HG02981 (cell line): Measurements from ENCODE around the gene ARL6IP6.

ENCODE experiments used
- ATAC-seq: cut with Tn5 transposase; IDR thresholded peaks from one replicate; pipeline ENCODE4 v1.9.1; 2021; ENCODE audit warnings: mild to moderate bottlenecking, moderate library complexity; ENCODE audit not compliant: unreplicated experiment

The ARL6IP6 gene

DNA sequence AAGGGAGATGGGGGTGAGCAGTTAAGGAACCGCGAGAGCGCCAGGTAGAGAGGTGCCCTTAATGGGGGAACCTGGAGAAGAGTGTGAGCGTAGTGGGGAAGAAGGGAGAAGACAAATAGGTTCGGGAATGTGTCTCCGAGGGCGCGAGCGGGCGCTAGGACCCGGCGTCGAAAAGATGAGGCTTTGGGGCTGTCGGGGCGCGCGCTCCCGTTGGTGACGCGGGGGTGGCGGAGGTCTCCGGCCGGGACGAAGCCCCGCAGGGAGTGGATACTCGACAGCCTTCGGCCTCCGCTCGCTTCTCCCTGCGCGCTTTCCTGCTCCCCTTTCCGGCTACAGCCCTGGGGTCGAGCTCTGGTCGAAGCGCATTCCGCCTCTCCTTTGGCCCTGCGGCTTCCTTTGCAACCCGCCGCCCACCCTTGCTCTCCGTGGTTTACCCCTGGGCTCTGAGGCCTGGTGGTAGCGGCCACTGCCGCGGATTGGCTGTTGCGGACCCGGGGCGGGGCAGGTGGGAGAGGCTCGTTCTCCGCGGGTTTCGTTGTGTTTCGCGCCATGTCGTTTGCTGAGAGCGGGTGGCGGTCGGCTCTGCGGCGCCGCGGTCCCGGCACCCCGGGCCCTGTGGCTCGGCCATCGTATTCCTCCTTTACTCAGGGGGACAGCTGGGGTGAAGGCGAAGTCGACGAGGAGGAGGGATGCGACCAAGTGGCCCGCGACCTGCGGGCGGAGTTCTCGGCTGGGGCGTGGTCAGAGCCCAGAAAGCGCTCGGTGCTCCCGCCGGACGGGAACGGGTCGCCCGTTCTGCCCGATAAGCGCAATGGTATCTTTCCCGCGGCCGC, at the start of gene ARL6IP6:
Gene ARL6IP6 (plus strand): TSS at position 545 of the 833 bp plus-strand sequence. CDS start 5 bp downstream, at position 550.
- ATAC-seq: peak; percentile 64

DNA sequence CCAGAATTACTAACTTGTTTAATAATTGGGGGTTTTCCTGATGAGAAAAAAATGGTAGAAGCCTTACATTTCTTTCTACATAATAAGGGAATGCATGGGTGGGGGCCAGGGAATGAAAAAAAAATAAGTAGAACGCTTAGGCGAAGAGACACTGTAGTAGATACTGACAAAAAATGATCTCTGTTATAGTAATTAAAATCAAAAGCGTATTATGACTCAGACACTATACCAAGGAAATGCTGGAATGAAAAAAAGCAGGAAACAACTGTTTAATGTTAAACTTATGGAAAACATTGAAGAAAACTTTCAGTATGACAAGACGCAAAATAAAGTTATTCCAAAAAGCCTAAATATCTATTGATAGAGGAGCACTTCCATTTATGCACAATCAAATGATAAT, 44.1 kb upstream of the ARL6IP6 start:
- no peak for ATAC-seq

DNA sequence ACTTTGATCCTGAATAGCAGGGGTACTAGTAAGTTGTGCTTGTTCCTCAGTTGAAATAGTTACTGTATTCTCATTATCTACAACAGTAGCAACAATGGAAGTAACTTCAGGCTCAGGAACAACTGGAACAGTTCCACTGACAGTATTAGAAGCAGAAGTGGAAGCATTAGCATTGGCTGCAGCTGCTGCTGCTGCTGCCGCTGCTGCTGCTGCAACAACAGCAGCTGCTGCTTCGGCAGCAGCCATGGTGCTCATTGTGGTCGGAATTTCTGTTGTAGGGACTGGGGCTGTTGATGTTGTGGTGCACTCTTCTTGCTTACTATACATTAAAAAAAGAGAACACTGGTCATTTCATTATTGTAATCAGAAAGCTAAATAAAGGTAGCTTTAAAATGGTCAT, 42.0 kb upstream of the ARL6IP6 start:
- ATAC-seq: no peak

- ATAC-seq: no peak
These were observed 39.6 kb upstream of the ARL6IP6 start for GRCh38 chr2:152678808-152679207.

DNA sequence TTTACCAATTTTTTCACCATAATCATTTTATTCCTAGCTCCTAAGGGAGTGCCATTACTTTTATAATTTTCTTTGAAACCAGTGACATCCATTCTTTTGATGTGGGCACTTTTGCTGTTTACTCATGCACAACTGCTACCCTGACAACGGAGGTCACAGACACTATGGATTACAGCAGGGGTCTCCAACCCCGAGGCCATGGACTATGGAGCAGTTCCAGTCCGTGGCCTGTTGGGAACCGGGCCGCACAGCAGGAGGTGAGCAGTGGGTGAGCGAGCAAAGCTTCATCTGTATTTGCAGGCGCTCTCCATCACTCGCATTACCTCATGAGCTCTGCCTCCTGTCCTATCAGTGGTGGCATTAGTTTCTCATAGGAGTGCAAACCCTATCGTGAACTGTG, 35.8 kb upstream of the ARL6IP6 start:
- ATAC-seq: no peak

DNA sequence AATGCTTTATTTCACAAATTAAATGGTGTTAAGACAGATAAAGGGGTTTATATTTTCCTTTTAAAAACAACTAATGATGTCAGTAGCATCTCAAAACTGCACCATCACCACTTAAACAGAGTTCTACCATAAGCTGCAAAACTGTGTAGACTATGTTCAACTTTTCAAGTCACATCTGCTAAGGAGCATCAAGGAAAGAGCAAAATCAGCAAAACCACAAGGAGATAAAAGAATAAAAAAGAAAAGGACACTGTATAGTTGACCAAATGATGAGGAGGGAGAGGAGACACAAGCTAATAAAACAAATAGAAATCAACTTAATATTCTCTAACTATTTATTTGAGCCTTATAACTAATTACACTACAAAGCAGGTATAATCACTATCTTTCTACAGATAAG, 35.0 kb upstream of the ARL6IP6 start:
- ATAC-seq: no peak

GRCh38 chr2:152686321-152686720, 32.1 kb upstream of the ARL6IP6 start:
- no peak for ATAC-seq

DNA sequence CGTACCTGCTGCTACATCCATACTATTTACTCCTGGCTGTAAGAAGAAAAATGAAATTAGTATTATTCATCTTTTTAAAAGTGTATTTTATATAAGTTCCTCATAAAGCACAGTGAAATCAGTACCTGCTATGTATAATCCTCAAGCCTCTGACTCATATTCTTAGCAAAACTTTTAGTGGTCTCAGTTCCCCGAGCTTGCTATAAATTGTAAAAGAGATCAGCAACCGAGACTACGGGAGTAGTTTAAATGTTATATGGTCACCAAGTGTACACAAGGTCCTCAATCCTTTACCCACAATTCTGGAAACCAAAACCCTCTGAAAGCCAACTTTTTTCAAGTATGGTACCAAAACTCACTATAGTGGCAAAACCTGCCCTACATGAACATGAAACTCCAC, 25.4 kb upstream of the ARL6IP6 start:
- ATAC-seq: peak; percentile 90

DNA sequence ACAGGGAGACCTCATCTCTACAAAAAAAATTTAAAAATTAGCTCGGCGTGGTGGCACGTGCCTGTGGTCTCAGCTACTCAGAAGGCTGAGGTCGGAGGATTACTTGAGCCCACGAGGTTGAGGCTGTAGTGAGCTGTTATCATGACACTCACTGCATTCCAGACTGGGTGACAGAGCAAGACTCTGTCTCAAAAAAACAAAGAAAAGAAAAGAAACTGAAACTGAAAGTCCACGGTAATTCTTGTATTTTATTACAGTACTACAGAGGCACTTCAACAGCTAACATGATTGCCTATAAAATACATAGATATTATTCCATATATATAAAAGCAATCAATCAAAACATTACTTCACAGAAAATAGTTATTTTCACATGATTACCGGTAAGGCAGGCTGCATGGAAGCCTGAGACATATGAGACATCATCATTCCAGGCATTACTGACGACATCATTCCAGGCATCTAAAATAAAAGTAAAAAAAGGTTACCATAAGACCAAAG, 24.2 kb upstream of the ARL6IP6 start:
- ATAC-seq: peak; percentile 54

DNA sequence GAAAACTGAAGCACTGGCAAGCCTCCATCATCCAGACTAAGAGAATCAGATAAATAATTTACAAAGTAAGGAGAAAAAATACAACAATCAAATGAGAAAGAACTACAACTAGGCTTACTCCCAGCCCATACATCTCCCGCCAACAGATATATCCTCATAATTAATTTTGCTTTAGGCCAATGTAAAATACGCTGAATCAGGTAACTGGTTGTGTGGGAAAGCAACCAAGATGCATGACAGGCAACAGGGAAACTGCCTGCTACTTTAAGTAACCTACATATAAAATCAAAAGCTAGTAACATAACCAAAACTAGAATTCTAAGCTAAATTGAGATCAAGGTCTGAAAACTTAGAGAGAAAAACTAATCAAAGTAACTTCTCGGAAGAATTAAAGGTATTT, 22.7 kb upstream of the ARL6IP6 start:
- no peak for ATAC-seq

DNA sequence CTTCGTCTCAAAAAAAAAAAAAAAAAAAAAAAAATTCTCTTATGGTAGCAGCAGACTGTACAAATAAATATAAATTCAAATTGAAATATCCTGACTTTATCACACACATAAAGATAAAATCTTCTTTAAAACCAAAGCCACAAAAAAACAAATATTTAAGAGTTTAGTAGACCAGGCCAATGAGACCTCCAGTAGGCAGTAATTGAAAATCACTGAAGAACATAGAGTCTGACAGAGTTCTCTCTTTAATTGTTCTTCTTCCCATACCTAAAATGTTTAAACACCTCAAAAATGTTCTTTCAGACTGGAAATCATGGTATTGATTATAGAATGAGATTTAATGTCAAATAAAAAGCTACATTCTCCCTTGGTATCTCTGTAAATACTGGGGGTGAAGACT, 21.9 kb upstream of the ARL6IP6 start:
- ATAC-seq: no peak

DNA sequence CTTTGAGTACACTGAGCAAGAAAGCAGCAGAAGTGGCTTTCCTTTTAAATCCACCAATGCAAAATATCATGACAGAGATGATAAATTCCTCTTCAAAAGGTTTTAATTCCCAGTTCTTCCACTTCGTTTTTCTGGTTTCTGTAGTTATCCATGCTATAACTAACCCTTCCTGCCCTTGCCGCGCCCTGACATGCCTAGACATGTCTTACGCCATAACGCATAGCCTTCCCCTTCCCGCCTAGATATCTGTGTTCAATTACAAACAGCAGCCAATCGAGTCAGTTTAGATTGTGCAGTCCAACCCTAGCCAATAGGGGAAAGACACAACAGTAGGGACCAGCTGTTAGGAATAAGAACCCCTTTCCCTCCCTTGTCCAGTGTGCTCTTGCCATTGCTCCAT, 17.2 kb upstream of the ARL6IP6 start:
- ATAC-seq: no peak

- ATAC-seq: no peak
These were observed 11.9 kb upstream of the ARL6IP6 start for GRCh38 chr2:152706477-152707021.

GRCh38 chr2:152708742-152709141, 9.7 kb upstream of the ARL6IP6 start:
- no peak for ATAC-seq

DNA sequence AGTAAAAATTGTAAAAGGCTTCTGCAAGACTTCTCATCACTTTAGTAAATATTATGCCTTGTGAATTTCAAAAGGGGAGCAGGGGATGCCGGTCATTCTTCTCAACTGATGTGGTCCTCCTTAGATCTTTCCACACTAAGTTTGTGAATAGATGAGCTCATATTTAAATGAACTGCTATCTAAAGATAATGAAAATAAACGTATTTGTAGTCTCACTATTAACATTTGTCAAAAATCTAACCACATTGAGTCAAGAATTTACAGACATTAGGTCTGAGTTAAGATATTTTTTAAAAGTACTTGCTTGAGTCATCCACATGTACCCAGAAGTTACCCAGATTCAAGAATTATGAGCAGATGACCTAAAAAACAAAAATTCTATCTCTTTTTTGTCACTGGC, 7.7 kb upstream of the ARL6IP6 start:
- no peak for ATAC-seq

GRCh38 chr2:152715112-152715511, 3.3 kb upstream of the ARL6IP6 start:
- ATAC-seq: no peak

DNA sequence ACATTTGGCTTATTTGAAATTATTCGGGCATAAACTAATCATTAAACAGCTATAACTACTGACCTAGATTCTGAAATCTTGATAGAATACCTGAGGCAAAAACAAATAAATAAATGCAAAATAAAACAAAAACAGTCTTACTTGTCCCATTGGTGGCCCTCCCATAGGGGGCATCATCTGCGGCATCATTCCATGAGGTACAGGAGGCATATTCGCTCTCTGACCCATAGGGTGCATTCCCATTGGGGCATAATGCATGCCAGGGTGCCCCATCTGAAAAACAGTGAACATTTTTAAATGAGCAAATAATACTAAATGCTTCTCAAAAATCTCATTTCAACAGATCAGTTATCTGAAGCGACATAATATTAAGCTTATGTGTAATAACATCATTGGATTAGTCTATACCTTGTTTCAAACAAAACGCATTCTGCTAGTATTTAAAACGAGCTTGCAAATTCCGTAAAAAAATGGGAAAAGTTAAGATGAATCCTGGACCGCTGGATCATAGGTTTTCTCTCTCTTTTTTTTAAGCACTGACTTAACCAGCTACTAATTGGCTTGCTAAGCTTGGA, 2.5 kb upstream of the ARL6IP6 start:
- ATAC-seq: no peak

- ATAC-seq: no peak
These were observed 1.6 kb upstream of the ARL6IP6 start for GRCh38 chr2:152716805-152717227.

- peak; percentile 64 for ATAC-seq
These were observed 968 bp upstream of the ARL6IP6 start, which contains the start of gene PRPF40A for GRCh38 chr2:152717228-152718075. Gene PRPF40A (minus strand): TSS chr2:152717461. CDS start chr2:152717439, 22 bp downstream.

GRCh38 chr2:152718909-152719645, 657 bp downstream of the ARL6IP6 start:
- ATAC-seq: peak; percentile 20
